AG08396 (cell line): ENCODE results near the gene ANO6.
"Not testable (repeated sequence)": the region's sequence is repeated elsewhere in the genome, so short reads cannot be mapped to it uniquely, and the experiment has no call there.

Source experiments
- DNase-seq: peaks from one replicate; pipeline ENCODE4 v3.0.0; 2012; ENCODE audit warnings: low spot score, mixed read lengths

ANO6 gene

GRCh38 chr12:45215419-45216229 lies at the start of gene ANO6:
Gene ANO6 (plus strand): TSS chr12:45216095. CDS start chr12:45216322, 227 bp downstream.
- peak; percentile 87 for DNase-seq

- DNase-seq: no peak
These were observed 46.9 kb upstream of the ANO6 start for GRCh38 chr12:45168976-45169375.

GRCh38 chr12:45170456-45171042 lies 45.3 kb upstream of the ANO6 start:
- DNase-seq: peak; percentile 80

- DNase-seq: not testable (repeated sequence)
These were observed 42.6 kb upstream of the ANO6 start for GRCh38 chr12:45173293-45173692.

GRCh38 chr12:45174595-45174994 lies 41.3 kb upstream of the ANO6 start:
- no peak for DNase-seq

GRCh38 chr12:45178771-45179170 lies 37.1 kb upstream of the ANO6 start:
- DNase-seq: no peak

GRCh38 chr12:45182511-45182910 lies 33.4 kb upstream of the ANO6 start:
- no peak for DNase-seq

GRCh38 chr12:45183246-45183645 lies 32.6 kb upstream of the ANO6 start:
- peak; percentile 33 for DNase-seq

- no peak for DNase-seq
These were observed 31.5 kb upstream of the ANO6 start for GRCh38 chr12:45184147-45184963.

GRCh38 chr12:45186762-45187161 lies 29.1 kb upstream of the ANO6 start:
- DNase-seq: no peak

- no peak for DNase-seq
These were observed 26.0 kb upstream of the ANO6 start for GRCh38 chr12:45189766-45190403.

GRCh38 chr12:45191239-45191638 lies 24.7 kb upstream of the ANO6 start:
- no peak for DNase-seq

GRCh38 chr12:45192707-45193106 lies 23.2 kb upstream of the ANO6 start:
- no peak for DNase-seq

GRCh38 chr12:45200491-45201043 lies 15.3 kb upstream of the ANO6 start:
- no peak for DNase-seq

GRCh38 chr12:45203767-45204166 lies 12.1 kb upstream of the ANO6 start:
- no peak for DNase-seq

GRCh38 chr12:45204757-45205156 lies 11.1 kb upstream of the ANO6 start:
- DNase-seq: no peak

GRCh38 chr12:45205165-45205825 lies 10.6 kb upstream of the ANO6 start:
- DNase-seq: no peak

- DNase-seq: no peak
These were observed 7.0 kb upstream of the ANO6 start for GRCh38 chr12:45208604-45209487.

- no peak for DNase-seq
These were observed 6.1 kb upstream of the ANO6 start for GRCh38 chr12:45209784-45210183.

GRCh38 chr12:45212064-45212463 lies 3.8 kb upstream of the ANO6 start:
- no peak for DNase-seq
